NCI-H2107 (cell line): ENCODE results near the gene ZBTB7C.
"Not testable (repeated sequence)": the region's sequence is repeated elsewhere in the genome, so short reads cannot be mapped to it uniquely, and the experiment has no call there.

Experiments used
- DNase-seq: peaks from one replicate; lab custom pipeline; 2025; lab: John Stamatoyannopoulos, UW

ZBTB7C gene

GRCh38 chr18:48408727-48409590 lies at the start of gene ZBTB7C:
ZBTB7C (minus strand) TSS chr18:48409383.
- DNase-seq = no peak

DNA sequence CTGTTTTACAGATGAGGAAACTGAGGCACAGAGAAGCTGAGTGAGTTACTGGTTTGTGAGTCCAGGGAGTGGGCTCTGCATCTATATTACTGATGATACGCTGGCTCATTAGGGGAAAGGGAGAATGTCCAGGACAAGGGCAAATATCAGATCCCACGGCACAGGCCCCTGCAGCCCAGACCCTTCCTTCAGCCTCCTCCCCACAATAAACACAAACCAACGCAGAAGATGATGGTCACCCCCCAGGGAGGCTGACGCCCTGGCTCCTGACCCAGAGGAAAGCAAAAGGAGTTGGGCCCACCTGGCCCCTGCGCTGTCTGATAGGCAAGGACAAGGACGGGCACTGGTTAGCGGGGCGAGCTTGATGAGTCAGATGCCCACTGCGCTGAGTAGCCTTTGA lies 47.7 kb upstream of the ZBTB7C start:
- DNase-seq = no peak

DNA sequence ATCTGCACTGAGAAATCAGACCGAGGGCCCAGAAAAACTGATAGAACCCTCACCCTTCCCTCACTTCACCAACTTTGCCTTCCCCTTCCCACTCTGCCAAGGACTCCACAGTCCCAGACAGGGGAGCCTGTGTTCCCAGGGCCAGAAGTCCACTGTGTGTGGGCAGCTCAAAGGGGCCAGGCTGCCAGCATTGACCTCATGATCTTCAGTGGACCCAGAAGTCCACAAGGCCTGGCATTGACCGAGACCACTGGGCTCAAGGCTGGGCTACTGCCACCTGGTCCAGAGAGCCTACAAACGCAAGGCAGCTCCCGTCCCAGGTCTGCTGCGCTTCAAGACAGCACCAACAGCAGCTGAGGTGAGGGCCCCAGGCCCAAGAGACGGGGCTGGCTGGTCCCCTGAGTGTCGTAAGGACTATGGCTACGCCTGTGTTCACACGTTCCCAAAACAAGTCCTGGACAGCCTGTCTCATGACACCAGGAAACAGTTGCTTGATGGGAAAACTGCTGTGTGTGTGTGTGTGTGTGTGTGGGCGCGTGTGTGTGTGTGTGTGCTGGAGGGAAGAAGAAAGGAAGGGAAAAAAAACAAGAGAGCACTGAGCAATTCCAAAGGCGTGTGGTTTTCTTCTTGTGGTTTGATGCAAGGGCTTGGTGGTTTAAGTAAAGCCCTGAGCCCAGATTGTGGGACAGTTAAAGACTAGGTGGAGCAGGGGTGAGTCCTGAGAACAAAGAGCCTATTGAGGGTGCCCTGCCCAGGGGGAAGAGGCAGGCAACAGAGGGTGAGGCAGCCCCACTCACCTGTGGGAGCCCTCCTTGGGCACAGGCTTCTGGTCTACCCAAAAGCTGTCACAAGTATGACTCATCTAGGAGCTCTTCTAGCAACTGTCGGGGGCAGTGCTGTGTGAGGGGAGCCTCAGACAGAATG lies 46.6 kb upstream of the ZBTB7C start:
- no peak for DNase-seq

- DNase-seq = no peak
Measured at GRCh38 chr18:48454261-48454757, 45.1 kb upstream of the ZBTB7C start.

DNA sequence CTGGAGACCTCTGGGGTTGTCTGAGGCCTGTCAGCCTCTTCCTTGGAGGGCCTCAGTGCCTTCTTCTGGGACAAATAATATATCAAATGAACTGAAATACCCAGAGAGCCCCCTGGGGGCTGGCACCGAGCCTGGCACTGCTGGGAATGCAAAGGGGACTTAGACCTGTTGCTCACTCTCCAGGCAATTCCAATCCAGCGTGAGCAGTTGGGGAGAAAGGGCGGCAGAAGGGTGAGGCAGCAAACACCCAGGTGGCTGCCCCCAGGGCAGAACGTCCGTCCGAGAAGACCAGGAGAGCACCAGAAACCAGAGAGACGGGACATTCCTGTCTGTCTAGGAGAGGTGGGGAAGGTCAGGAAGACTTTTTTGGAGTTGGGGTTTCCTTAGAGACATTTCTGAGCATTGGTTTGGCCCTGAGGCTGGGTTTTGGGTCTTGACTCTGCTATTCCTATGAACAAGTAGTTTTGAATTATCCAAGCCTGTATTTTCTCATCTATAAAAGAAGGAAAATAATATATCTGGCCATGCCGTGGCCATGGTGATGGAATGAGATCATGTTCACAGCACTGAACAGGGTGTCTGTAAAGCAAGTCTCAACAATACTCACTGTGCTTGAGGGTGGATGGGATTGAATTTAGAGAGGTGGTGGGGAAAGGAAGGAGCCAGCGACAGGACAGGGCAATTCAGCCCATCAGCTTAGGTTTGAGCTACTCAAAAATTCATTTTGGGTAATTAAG lies 44.3 kb upstream of the ZBTB7C start:
- DNase-seq = no peak

- DNase-seq = no peak
Measured at GRCh38 chr18:48452861-48453323, 43.7 kb upstream of the ZBTB7C start.

DNA sequence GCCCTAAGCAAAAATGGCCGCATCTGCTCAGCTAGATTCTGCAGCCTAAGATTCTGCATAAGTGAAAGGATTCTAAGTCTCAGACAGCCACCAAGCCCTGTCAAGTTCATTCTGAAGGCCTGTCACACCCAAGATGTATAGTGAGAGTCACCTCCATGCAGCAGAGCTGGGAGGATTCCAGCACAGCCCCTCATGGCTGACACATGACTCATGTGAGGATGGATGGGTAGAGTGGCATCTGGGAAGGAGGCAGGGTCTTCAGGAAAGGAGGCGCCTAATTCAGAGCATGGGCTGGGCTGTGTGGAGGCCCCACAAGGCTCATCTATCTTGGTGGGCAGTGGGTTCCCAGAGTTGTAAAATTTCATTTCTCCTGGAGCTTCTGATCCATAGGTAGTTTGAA lies 41.5 kb upstream of the ZBTB7C start:
- DNase-seq = no peak

GRCh38 chr18:48446582-48447225 lies 37.5 kb upstream of the ZBTB7C start:
- peak; percentile 97 for DNase-seq

GRCh38 chr18:48445540-48445939 lies 36.4 kb upstream of the ZBTB7C start:
- peak; percentile 85 for DNase-seq

DNA sequence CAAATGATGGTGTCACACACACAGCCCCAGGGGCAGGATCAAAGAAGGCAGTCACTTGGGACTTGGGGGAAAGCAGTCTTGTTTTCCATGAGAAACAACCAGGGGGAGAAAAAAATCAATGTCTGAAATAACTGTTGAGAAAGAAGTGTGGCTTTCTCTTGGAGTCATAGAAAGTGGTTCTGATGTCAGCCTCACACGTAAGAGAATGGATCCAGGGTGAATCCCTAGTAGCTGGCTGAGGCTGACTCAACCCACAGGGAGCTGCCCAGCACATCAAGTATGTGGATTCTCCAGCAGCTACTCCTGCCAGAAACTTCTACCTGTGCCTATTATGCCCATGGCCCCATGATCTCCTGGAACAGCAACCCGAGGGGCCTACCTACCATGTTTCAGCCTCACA lies 33.6 kb upstream of the ZBTB7C start:
- DNase-seq = no peak

DNA sequence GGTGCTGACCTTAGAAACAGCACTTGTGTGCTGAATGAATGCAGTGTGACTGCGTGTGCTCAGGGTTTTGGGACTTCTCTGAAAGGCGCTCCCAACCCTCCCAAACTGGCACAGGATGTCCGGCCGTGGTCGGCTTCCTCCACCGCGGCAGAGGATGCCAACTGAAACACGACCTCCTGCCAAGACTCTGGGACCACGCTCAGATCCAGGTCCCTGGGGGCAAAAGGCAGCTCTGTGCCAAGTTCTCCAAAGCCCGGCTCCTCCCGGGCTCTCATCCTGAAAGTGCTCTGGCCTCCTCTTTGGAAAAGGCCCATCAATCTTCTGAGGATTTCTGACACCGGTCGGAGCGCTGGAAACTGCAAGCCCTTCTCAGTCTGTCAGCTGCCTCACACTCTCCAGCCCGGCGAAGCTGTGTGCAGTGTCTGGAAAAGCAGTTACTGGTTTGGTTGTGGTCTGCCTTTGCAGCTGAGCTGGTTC lies 32.3 kb upstream of the ZBTB7C start:
- DNase-seq = no peak

GRCh38 chr18:48440924-48441323 lies 31.7 kb upstream of the ZBTB7C start:
- no peak for DNase-seq

DNA sequence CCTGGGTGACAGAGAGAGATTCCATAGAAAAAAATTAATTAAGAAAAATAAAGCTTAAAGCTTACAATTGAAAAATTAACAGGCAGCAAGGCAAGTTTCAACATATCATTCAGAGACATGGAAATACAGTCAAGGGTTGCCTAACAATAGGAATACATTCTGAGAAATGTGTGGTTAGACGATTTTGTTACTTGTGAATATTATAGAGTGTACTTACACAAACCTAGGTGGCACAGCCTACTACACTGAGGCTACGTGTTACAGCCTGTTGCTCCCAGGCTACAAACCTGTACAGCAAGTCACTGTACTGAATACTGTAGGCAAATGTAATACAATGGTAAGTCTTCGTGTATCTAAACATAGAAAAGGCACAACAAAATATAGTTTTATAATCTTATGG lies 27.7 kb upstream of the ZBTB7C start:
- no peak for DNase-seq

DNA sequence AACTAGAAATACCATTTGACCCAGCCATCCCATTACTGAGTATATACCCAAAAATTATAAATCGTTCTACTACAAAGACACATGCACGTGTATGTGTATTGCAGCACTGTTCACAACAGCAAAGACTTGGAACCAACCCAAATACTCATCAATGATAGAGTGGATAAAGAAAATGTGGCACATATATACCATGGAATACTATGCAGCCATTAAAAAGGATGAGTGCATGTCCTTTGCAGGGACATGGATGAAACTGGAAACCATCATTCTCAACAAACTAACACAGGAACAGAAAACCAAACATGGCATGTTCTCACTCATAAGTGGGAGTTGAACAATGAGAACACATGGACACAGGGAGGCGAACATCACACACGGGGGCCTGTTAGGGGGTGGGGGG lies 25.2 kb upstream of the ZBTB7C start:
- not testable (repeated sequence) for DNase-seq

GRCh38 chr18:48433541-48433940 lies 24.4 kb upstream of the ZBTB7C start:
- DNase-seq = no peak

GRCh38 chr18:48430150-48430549 lies 21.0 kb upstream of the ZBTB7C start:
- no peak for DNase-seq

DNA sequence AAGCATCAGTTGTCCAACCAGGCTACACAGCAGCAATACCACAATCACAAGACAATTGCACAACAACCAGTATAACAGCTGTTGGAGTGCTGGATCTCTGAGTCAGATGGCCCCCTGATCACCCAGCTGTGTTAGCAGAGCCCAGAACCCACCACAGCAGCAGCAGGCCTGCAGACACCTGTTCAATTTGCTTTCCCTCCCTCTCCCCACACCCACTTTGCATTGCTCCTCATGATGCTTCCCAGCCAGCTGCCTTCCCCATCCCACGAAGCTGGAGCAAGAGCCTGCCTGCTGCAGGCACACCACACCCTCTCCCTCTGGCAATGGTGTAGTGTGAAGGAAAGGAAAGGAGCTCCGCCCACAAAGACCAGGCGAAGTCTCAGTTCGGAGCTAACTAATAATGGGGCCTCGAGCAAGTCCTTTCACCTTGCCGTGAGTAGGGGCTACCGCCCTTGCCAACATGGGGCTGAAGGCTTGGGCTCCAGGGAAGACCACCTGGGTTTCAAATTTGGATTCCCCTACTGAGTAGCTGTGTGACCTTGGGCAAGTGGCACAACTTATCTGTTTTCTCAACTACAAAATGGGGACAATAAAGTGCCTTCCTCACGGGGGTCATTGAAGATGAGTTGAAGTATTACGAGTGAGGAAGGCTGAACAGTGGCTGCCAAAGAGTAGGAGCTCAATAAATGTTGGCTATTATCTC lies 19.4 kb upstream of the ZBTB7C start:
- DNase-seq = no peak

DNA sequence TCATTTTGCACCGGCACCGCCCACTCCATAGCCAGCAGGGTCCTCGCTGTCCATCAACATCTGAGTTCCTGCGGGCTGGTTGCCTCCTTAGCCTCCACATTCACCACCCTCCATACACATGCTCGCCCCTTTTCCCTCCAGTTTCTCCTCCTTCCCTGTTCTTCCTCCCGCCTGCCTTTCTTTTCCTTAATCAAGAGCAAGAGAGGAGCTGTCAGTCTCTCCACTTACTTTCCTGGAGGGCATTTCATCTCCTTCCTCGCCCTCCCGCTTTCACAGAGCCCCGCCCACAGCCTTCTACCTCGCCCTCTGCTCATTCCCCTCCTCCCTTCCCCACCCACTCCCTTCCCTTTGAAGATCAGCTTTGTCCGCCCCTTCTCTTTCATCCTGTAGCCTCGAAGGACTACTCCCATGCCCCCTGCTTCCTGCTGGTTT lies 13.8 kb upstream of the ZBTB7C start:
- DNase-seq = no peak

GRCh38 chr18:48419277-48420022 lies 10.3 kb upstream of the ZBTB7C start:
- no peak for DNase-seq
